ENCODE results near the gene CPSF4L. TPM values are rescaled to one million over a fixed set of nuclear protein-coding genes. Genes with fewer than 3 reads are reported as not detected.

Gene CPSF4L
- polyA plus RNA-seq, 1 donor (not counting 4 experiments of a cell fraction or from before 2014, with no cell fraction given), result not detected

GRCh38 chr17:73304438-73304837 lies 42.8 kb upstream of the CPSF4L start:
- dilution Hi-C loops (cut with MboI; ENCODE audit: extremely low pct_ligation_motif_present, low sequenced_read_pairs), result no loop called here
- Histone ChIP-seq H3K9me1 (ENCODE audit: control insufficient read depth, extremely low read depth, insufficient read depth, low read length) (no peaks in the 10 kb centered on the region), H4K20me1 (ENCODE audit: control insufficient read depth, extremely low read depth, insufficient read depth, low read length) (no peaks in the 10 kb centered on the region), H3K4me2 (ENCODE audit: control insufficient read depth, extremely low read depth, insufficient read depth, low read depth, low read length) (peak overlapping the region; percentile 99), H3K27me3 (ENCODE audit: control insufficient read depth, extremely low read depth, insufficient read depth, low read length) (no peaks in the 10 kb centered on the region), H3K4me1 (ENCODE audit: control insufficient read depth, extremely low read depth, insufficient read depth, low read length) (peaks cover 55% of the 10 kb centered on the region), H3K79me2 (ENCODE audit: control insufficient read depth, insufficient read depth, low read length) (peaks cover 36% of the 10 kb centered on the region), H3K36me3 (ENCODE audit: control insufficient read depth in 2 of 2, extremely low read depth in 1 of 2, insufficient read depth in 2 of 2, low read length in 2 of 2) (no peaks in the 10 kb centered on the region), H3K9me3 (ENCODE audit: control insufficient read depth, low read depth, low read length) (no peaks in the 10 kb centered on the region), H3K9ac (ENCODE audit: control insufficient read depth, extremely low read depth, insufficient read depth, low read length) (peak overlapping the region; percentile 81), H2AFZ (ENCODE audit: control insufficient read depth, low read length) (peak overlapping the region; percentile 85), H3K27ac (ENCODE audit: control insufficient read depth, insufficient read depth, low read length) (peak overlapping the region; percentile 82), H3K4me3 (ENCODE audit: control insufficient read depth in 2 of 3, extremely low read depth in 1 of 3, insufficient read depth in 2 of 3, low read depth in 1 of 3, low read length in 3 of 3) (no peak overlapping the region)
- no peak for DNase-seq (ENCODE audit: low read depth, low spot score)
- TF ChIP-seq EZH2 (IDR thresholded peaks at IDR 0.05; ENCODE audit: low read length), result no peak
- TF ChIP-seq CTCF (optimal IDR thresholded peaks at IDR 0.05 in 1 of 3, IDR thresholded peaks at IDR 0.05 in 1 of 3, conservative IDR thresholded peaks at IDR 0.05 in 1 of 3; ENCODE audit: extremely low read depth in 1 of 3, insufficient read depth in 2 of 3, low read length in 3 of 3), result no peak
- no peak for FAIRE-seq

- Histone ChIP-seq H3K36me3 (ENCODE audit: control insufficient read depth in 2 of 2, extremely low read depth in 1 of 2, insufficient read depth in 2 of 2, low read length in 2 of 2) (no peaks in the 10 kb centered on the region), H3K4me2 (ENCODE audit: control insufficient read depth, extremely low read depth, insufficient read depth, low read depth, low read length) (no peak overlapping the region), H3K9ac (ENCODE audit: control insufficient read depth, extremely low read depth, insufficient read depth, low read length) (no peak overlapping the region), H3K27ac (ENCODE audit: control insufficient read depth, insufficient read depth, low read length) (no peak overlapping the region), H4K20me1 (ENCODE audit: control insufficient read depth, extremely low read depth, insufficient read depth, low read length) (no peaks in the 10 kb centered on the region), H3K79me2 (ENCODE audit: control insufficient read depth, insufficient read depth, low read length) (peaks cover 33% of the 10 kb centered on the region), H2AFZ (ENCODE audit: control insufficient read depth, low read length) (no peak overlapping the region), H3K4me1 (ENCODE audit: control insufficient read depth, extremely low read depth, insufficient read depth, low read length) (peaks cover 37% of the 10 kb centered on the region), H3K4me3 (ENCODE audit: control insufficient read depth in 2 of 3, extremely low read depth in 1 of 3, insufficient read depth in 2 of 3, low read depth in 1 of 3, low read length in 3 of 3) (no peak overlapping the region), H3K9me1 (ENCODE audit: control insufficient read depth, extremely low read depth, insufficient read depth, low read length) (no peaks in the 10 kb centered on the region), H3K27me3 (ENCODE audit: control insufficient read depth, extremely low read depth, insufficient read depth, low read length) (no peaks in the 10 kb centered on the region), H3K9me3 (ENCODE audit: control insufficient read depth, low read depth, low read length) (no peaks in the 10 kb centered on the region)
- TF ChIP-seq CTCF (optimal IDR thresholded peaks at IDR 0.05 in 1 of 3, IDR thresholded peaks at IDR 0.05 in 1 of 3, conservative IDR thresholded peaks at IDR 0.05 in 1 of 3; ENCODE audit: extremely low read depth in 1 of 3, insufficient read depth in 2 of 3, low read length in 3 of 3), result no peak
- TF ChIP-seq EZH2 (IDR thresholded peaks at IDR 0.05; ENCODE audit: low read length), result no peak
- dilution Hi-C loops (cut with MboI; ENCODE audit: extremely low pct_ligation_motif_present, low sequenced_read_pairs), result no loop called here
- no peak for FAIRE-seq
- DNase-seq (ENCODE audit: low read depth, low spot score), result no peak
These were observed 40.5 kb upstream of the CPSF4L start for GRCh38 chr17:73302189-73302588.
